Activated T-helper 9 cell treated with anti-CD3 and anti-CD28 coated beads, Interleukin-2, amount 50 U/mL, for 16 hours (primary cell): Measurements from ENCODE around the gene LUZP2.

Source experiments
- DNase-seq: peaks from one replicate; pipeline ENCODE4 v3.0.0-alpha.2; 2020; ENCODE audit warnings: low read depth

LUZP2 gene

GRCh38 chr11:24496736-24497725 is at the start of gene LUZP2:
TSS of gene LUZP2 (plus strand) at chr11:24497053.
- DNase-seq: no peak

GRCh38 chr11:24453129-24453718 is 43.6 kb upstream of the LUZP2 start:
- no peak for DNase-seq

GRCh38 chr11:24457985-24458384 is 38.9 kb upstream of the LUZP2 start:
- no peak for DNase-seq

GRCh38 chr11:24470431-24470830 is 26.4 kb upstream of the LUZP2 start:
- DNase-seq: no peak

DNA sequence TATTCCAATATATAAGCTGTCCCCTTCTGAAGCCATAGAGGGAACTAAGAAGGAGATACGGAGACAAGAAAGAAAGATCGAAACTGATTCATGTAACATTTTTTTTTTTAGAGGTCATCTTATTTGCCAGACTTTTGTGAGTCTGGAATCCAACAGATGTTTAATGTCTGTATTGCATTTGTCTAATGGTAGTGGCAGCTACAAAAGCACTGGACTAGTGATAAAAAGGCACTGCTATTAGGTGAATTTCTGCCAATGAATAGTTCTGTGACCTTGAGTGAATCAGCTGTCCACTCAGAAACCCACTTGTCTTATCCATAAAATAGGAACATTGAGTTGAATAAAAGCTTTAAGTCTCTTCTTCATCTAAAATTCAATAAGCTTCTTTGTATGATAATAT is 25.8 kb upstream of the LUZP2 start:
- no peak for DNase-seq

- no peak for DNase-seq
Measured at GRCh38 chr11:24478718-24479117, 18.1 kb upstream of the LUZP2 start.

- no peak for DNase-seq
Measured at GRCh38 chr11:24489477-24489876, 7.4 kb upstream of the LUZP2 start.

DNA sequence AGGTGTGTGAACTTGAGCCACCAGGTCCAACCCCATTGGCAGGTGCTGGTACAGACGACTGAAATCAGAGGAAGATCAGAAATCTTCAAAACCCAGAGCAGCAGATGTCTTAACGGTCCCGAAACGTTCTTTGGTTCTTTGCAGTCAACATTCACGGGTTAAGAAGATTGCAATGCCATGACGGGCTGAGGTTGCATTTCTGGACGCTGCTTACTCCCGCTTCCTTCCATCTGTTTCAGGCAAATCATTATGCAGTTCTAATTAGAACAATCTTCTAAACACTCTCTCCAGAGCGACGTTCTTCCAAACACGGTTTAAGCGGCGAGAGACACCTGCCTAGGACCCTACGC is 492 bp upstream of the LUZP2 start:
- no peak for DNase-seq

- no peak for DNase-seq
Measured at GRCh38 chr11:24497831-24498230, 978 bp downstream of the LUZP2 start.

DNA sequence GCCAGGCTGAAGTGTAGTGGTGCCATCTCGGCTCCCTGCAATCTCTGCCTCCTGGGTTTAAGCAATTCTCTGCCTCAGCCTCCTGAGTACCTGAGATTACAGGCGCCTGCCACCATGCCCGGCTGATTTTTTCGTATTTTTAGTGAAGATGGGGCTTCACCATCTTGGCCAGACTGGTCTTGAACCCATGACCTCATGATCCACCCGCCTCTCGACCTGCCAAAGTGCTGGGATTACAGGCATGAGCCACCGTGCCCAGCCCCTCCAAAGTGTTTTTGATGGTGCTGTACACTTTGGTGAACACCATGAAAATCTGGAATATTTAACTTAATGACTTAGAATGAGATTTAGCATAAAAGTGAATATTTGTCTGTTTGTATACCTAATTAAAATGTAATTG is 5.6 kb downstream of the LUZP2 start:
- no peak for DNase-seq

- no peak for DNase-seq
Measured at GRCh38 chr11:24509114-24509513, 12.3 kb downstream of the LUZP2 start.

DNA sequence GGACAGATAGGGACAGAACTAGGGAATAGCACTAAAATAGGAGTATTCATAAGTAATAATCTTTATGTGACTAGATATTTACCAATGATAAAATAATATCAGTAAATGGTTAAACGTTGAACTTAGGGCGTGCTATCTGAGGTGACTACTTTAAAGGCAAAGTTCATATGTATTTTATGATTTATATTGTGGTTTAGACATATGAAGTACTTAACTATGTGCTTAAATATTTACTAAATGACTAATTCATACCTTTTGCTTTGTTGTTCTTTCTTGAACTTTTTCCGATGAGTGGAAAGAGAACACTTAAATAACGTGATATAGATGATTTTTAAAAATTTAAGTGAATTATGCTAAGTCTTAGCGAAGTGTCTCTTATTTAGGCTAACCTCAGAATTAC is 14.7 kb downstream of the LUZP2 start:
- DNase-seq: no peak

DNA sequence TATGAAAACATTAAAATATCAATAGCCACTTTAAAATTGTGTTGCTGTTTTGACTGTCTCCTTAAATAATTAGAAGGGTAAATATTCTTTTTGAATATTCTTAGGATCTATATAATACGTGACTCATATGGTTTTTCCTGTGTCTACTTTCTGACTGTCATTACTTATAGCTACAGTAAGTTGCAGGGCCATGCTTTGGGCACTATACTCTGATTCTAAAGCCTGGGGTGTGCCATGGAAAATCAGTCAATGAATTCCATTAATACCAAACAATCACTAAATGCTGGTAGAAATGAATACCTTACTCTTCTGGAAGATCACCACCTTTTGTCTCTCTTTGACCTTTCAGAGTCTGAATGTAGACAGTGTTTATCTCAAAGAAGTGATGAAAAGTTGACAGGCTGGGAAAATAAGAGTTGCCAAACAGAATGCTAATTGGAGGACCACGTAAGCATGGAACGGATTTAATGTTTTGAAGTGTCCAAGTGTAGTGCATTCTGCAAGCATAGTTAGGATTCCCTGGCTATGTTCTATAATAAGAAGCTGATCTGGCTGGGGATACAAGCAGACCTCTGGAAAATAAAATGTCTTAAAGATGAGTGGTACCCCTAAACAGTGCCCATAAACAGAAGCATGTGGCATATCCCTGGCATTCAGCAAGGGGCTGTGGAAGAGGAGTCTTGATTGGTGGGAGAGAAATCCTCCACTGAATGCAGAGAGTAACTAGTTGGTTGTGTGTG is 16.8 kb downstream of the LUZP2 start:
- no peak for DNase-seq

GRCh38 chr11:24514219-24514594 is 17.4 kb downstream of the LUZP2 start:
- DNase-seq: no peak

DNA sequence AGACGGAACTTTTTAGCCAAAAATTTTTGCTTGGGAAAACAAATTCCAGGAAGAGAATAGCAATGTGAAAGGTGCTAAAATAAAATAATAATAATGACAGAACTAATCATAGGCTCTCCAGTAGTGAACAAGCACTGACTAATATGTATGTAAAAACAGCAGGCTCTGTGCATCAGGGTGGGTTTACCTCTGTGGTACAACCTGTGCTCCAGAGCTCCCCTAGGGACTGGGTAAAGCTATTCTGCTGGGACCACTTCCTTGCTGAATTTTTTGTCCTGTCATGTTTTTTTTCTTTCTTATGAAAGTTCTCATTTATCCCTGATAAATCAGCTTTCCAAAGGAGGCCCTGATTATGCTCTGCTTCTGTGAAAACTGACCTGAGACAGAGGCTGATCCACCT is 18.8 kb downstream of the LUZP2 start:
- DNase-seq: no peak

GRCh38 chr11:24516638-24517037 is 19.8 kb downstream of the LUZP2 start:
- no peak for DNase-seq

DNA sequence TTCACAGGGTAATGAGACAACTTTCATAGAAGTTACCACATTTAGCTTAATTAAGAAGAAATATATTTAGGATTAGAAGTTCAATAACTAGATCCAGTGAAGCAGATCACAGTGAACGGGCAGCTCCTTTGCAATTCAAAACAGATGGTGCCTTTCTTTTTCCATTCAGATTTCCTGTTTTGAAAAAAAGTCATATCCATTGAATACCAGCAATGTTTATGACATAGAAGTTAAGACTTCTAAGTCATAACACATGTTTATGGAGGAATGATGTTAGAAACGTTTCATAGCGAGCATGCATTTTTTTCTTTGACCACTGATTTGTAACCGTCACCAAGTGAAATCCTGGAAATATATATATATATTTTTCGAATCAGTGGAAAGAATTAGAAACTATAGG is 24.7 kb downstream of the LUZP2 start:
- DNase-seq: no peak

DNA sequence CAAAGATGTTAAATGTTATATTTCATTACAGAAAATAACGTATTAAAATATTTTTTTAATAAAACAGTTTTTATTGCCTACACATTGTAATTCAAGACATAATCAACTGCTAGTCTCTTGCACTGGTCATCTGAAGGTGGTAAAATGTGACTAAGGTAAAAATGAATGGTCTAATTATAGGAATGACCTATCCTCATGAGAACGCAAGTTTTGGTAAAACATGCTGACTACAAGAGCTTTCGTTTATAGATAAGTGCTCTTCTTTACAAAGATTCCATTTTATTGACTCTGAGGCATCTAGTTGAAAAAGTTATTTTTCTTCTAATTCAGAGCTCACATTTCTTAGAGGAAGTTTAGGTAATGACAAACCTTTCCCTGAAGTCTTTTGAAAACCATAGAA is 27.3 kb downstream of the LUZP2 start:
- no peak for DNase-seq

DNA sequence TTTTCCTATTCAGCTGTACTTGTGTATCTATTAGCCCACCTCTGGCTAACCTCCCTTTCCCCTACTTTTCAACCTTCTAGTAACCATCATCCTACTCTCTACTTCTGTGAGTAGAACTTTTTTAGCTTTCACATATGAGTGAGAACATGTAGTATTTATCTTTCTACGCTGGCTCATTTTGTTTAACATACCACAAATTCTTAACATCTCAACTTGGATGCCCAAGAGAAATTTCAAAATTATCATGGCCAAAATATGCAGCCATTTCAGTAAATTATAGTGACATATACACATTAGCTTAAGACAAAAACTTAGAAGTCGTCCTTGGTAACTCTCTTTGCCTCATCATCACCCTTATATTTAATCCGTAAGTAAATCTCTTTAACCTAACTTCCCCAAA is 34.7 kb downstream of the LUZP2 start:
- DNase-seq: no peak

GRCh38 chr11:24543771-24544170 is 46.9 kb downstream of the LUZP2 start:
- DNase-seq: no peak

DNA sequence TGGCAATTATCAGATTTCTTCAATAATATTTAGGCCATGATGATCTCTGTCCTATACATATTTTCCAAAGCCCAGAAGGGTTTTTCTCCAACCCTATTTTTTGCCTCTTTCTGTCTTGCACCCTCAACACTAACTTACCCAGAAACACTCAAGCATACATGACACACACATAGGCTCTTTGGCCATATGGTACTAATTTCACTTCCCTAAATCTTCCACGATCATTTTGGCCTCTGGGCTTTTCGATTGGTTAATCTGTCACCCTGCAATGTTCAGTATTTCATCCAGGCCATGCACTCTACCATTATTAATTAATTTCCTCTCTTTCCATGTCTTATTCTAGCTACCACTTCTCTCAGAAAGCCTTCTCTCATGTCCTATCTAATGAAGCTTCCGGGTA is 59.8 kb downstream of the LUZP2 start:
- DNase-seq: no peak

- no peak for DNase-seq
Measured at GRCh38 chr11:24559315-24559714, 62.5 kb downstream of the LUZP2 start.

DNA sequence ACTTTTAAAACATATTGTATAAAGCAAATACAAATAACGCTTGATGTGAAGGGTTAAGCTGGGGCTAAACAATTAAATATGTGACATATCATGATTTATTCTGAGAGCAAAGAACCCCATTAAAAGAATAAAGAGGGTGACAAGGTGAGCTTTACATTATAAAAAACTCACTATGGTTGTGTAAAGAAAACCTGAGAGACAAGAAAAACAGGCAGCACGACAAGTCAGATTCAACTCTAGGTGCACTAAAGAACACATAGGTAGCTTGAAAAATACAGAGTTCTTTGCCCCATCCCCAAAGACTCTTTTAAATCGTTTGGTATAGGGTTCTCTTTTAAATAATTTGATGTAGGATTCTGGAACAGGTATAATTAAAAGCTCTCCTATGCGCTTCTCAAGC is 63.5 kb downstream of the LUZP2 start:
- no peak for DNase-seq
